Heart right ventricle (tissue), 12 donors: ENCODE results near the gene CALY. TPM values are rescaled to one million over a fixed set of nuclear protein-coding genes. Genes with fewer than 3 reads are reported as not detected.

Experiments
- microRNA-seq, 2 donors: library from miRNA; unstranded; fragments of <30 nt; microRNA quantifications; one replicate each; pipeline ENCODE4 v1.2.0, GENCODE V29; 2021
- polyA plus RNA-seq, 2 donors: library from polyadenylated mRNA; stranded (reverse); fragments of 200-250 nt; gene quantifications; one replicate each; pipeline ENCODE4 v1.2.3, GENCODE V29; 2013
- total RNA-seq, 10 donors: library from RNA; stranded (reverse); fragmentation: NEBNext Ultra II Directional in 3 of 10; extraction: Animal tissue kit (Norgen Biotek cat#: 25700) in 3 of 10; gene quantifications; one replicate each; pipeline versions ENCODE4 v1.2.1 to v1.2.4, GENCODE V29; 2021 to 2023
- donor health status: ischemic (EF 13 %, LVEDD 7.1; RV severe dilation, severe dysfunction).
- donor health status: healthy with polysubstance abuse.
- donor health status: DM: no; HTN: yes; CAD: no.
- donor health status: DM: no; HTN: no; CAD: no.
- donor health status: ischemic (EF 25% LVEDD 6.9; RV normal size, moderate dysfunction).
- donor health status: ischemic (EF 25% LVEDD 5.7; RV mildly dilated, moderate dysfunction).
- donor health status: healthy.
- donor health status: nonischemic (EF 11% LVEDD 7.7; RV severe dilation, severe dysfunction).
- donor health status: DM: yes; HTN: yes; CAD: no.
- donor health status: PGD.
- donor health status: ischemic (EF 29% LVEDD 5.4; RV normal size, mild dysfunction).
- donor health status: nonischemic (EF 23%, LVEDD 6.1; RV moderate dilation, normal function).

Gene CALY
- total and polyA plus RNA-seq, 12 donors: 0.09 to 0.77 TPM; not detected in 10

Small RNA genes within 50 kb of the gene (microRNA-seq; reads per million reads assigned to microRNA genes)
- 0.51 to 0.60 reads per million in 2 donors for gene MIR3944

Other genes with a start within 250 kb of the CALY start
- gene ADGRA1, start 249.0 kb downstream of the CALY start, total RNA-seq: under 1 TPM in 5 of 10 donors, not detected in 5; 0.09 to 0.21 (median 0.11) TPM
- gene ADGRA1, start 249.0 kb downstream of the CALY start, polyA plus RNA-seq: under 1 TPM in 1 of 2 donors, not detected in 1; under 0.01 TPM
- under 1 TPM in 8 of 10 donors, not detected in 2; 0.04 to 0.88 (median 0.20) TPM for gene KNDC1, start 176.7 kb downstream of the CALY start, total RNA-seq
- gene KNDC1, start 176.7 kb downstream of the CALY start, polyA plus RNA-seq: under 1 TPM in 1 of 2 donors, not detected in 1; 0.07 TPM
- not detected for gene UTF1, start 106.7 kb downstream of the CALY start, total RNA-seq
- not detected for gene UTF1, start 106.7 kb downstream of the CALY start, polyA plus RNA-seq
- gene VENTX, start 99.0 kb downstream of the CALY start, total RNA-seq: 1 to 10 TPM in 1 of 10 donors, under 1 TPM in 8, not detected in 1; 0.19 to 1.5 (median 0.42) TPM
- gene VENTX, start 99.0 kb downstream of the CALY start, polyA plus RNA-seq: 1 to 10 TPM in 1 of 2 donors, under 1 TPM in 1; 0.83 to 1.3 TPM
- gene ADAM8, start 60.0 kb downstream of the CALY start, total RNA-seq: 1 to 10 TPM; 1.1 to 6.5 (median 1.7) TPM
- 1 to 10 TPM in 1 of 2 donors, under 1 TPM in 1; 0.88 to 1.4 TPM for gene ADAM8, start 60.0 kb downstream of the CALY start, polyA plus RNA-seq
- gene TUBGCP2, start 28.0 kb downstream of the CALY start, total RNA-seq: 10 to 100 TPM; 31.5 to 48.3 (median 36.9) TPM
- gene TUBGCP2, start 28.0 kb downstream of the CALY start, polyA plus RNA-seq: 10 to 100 TPM; 37.5 to 77.6 TPM
- gene ZNF511, start 28.0 kb downstream of the CALY start, total RNA-seq: 10 to 100 TPM; 30.6 to 54.6 (median 43.5) TPM
- 100 to 1,000 TPM in 1 of 2 donors, 10 to 100 TPM in 1; 38.7 to 129 TPM for gene ZNF511, start 28.0 kb downstream of the CALY start, polyA plus RNA-seq
- gene PRAP1, start 10.5 kb upstream of the CALY start, total RNA-seq: not detected
- not detected for gene PRAP1, start 10.5 kb upstream of the CALY start, polyA plus RNA-seq
- gene FUOM, start 21.1 kb upstream of the CALY start, total RNA-seq: 10 to 100 TPM in 2 of 10 donors, 1 to 10 TPM in 8; 2.0 to 13.5 (median 5.1) TPM
- 10 to 100 TPM; 16.5 to 17.0 TPM for gene FUOM, start 21.1 kb upstream of the CALY start, polyA plus RNA-seq
- gene ECHS1, start 36.5 kb upstream of the CALY start, total RNA-seq: 100 to 1,000 TPM; 180 to 275 (median 225) TPM
- gene ECHS1, start 36.5 kb upstream of the CALY start, polyA plus RNA-seq: 100 to 1,000 TPM; 117 to 124 TPM
- gene PAOX, start 42.4 kb upstream of the CALY start, total RNA-seq: 1 to 10 TPM; 1.5 to 4.4 (median 2.5) TPM
- gene PAOX, start 42.4 kb upstream of the CALY start, polyA plus RNA-seq: 1 to 10 TPM; 3.8 to 4.1 TPM
- 10 to 100 TPM; 17.4 to 28.0 (median 22.1) TPM for gene MTG1, start 57.3 kb upstream of the CALY start, total RNA-seq
- 10 to 100 TPM; 34.2 to 36.2 TPM for gene MTG1, start 57.3 kb upstream of the CALY start, polyA plus RNA-seq
- gene SPRN, start 87.7 kb upstream of the CALY start, total RNA-seq: under 1 TPM in 1 of 10 donors, not detected in 9; 0.09 TPM
- under 1 TPM; 0.07 to 0.22 TPM for gene SPRN, start 87.7 kb upstream of the CALY start, polyA plus RNA-seq
- gene SCART1, start 117.0 kb upstream of the CALY start, total RNA-seq: 1 to 10 TPM in 1 of 10 donors, under 1 TPM in 9; 0.15 to 1.5 (median 0.58) TPM
- gene SCART1, start 117.0 kb upstream of the CALY start, polyA plus RNA-seq: under 1 TPM; 0.17 to 0.66 TPM
- gene CYP2E1, start 190.5 kb upstream of the CALY start, total RNA-seq: 1 to 10 TPM in 5 of 10 donors, under 1 TPM in 3, not detected in 2; 0.47 to 2.0 (median 1.2) TPM
- under 1 TPM; 0.49 to 0.80 TPM for gene CYP2E1, start 190.5 kb upstream of the CALY start, polyA plus RNA-seq
- 1 to 10 TPM in 1 of 10 donors, under 1 TPM in 5, not detected in 4; 0.16 to 1.9 (median 0.35) TPM for gene SYCE1, start 228.7 kb upstream of the CALY start, total RNA-seq
- gene SYCE1, start 228.7 kb upstream of the CALY start, polyA plus RNA-seq: under 1 TPM in 1 of 2 donors, not detected in 1; 0.44 TPM